ENCODE data around the gene NSUN4. TPM values are rescaled to one million over a fixed set of nuclear protein-coding genes. Genes with fewer than 3 reads are reported as not detected.

Gene NSUN4
- total and polyA plus RNA-seq, 2 of the 13 experiments (the other 11 are each of a cell fraction or from before 2014, with no cell fraction given): 21.5 to 23.5 TPM

- no peak for TF ChIP-seq ZNF407 (CRISPR knock-in tag; IDR thresholded peaks at IDR 0.05; ENCODE audit: not compliant biosample characterization)
- TF ChIP-seq ZNF30 (CRISPR knock-in tag; IDR thresholded peaks at IDR 0.05): no peak
- peak; percentile 81; the same call in 1 of the 2 replicates for TF ChIP-seq MAZ (IDR thresholded peaks at IDR 0.05; ENCODE audit: borderline replicate concordance, low read depth, low read length)
- TF ChIP-seq MAZ (CRISPR knock-in tag; IDR thresholded peaks at IDR 0.05; ENCODE audit: low read depth): peak; percentile 93
- TF ChIP-seq THAP9 (CRISPR knock-in tag; IDR thresholded peaks at IDR 0.05; ENCODE audit: borderline replicate concordance): no peak
- no peak for TF ChIP-seq NKX3-1 (CRISPR knock-in tag; IDR thresholded peaks at IDR 0.05)
- TF ChIP-seq ETV6 (CRISPR knock-in tag; conservative IDR thresholded peaks at IDR 0.05): no peak
- TF ChIP-seq IKZF1 (IDR thresholded peaks at IDR 0.05): no peak
- no peak for TF ChIP-seq ZNF382 (CRISPR knock-in tag; IDR thresholded peaks at IDR 0.05; ENCODE audit: borderline replicate concordance)
- no peak for TF ChIP-seq ZNF775 (CRISPR knock-in tag; IDR thresholded peaks at IDR 0.05; ENCODE audit: borderline replicate concordance)
- TF ChIP-seq ZNF550 (CRISPR knock-in tag; IDR thresholded peaks at IDR 0.05; ENCODE audit: borderline replicate concordance): no peak
- TF ChIP-seq CENPT (CRISPR knock-in tag; IDR thresholded peaks at IDR 0.05; ENCODE audit: low read depth): no peak
- no peak for TF ChIP-seq SETDB1 (CRISPR knock-in tag; IDR thresholded peaks at IDR 0.05; ENCODE audit: borderline replicate concordance)
- no peak for TF ChIP-seq ZNF619 (CRISPR knock-in tag; IDR thresholded peaks at IDR 0.05)
- TF ChIP-seq KDM5B (CRISPR knock-in tag; IDR thresholded peaks at IDR 0.05; ENCODE audit: borderline replicate concordance): no peak
- 0 out of 2 replicates have a peak, but pooled peaks have one; percentile 44 for TF ChIP-seq HNRNPL (IDR thresholded peaks at IDR 0.05; ENCODE audit: low read depth, low read length)
- 0 out of 2 replicates have a peak, but pooled peaks have one; percentile 10 for TF ChIP-seq RARA (CRISPR knock-in tag; IDR thresholded peaks at IDR 0.05)
Measured at GRCh38 chr1:46401964-46402626, 61.5 kb downstream of the NSUN4 start (continued).

Data from HepG2 (cell line).